SK-N-SH (cell line): ENCODE measurements around the gene UBTD1. TPM values are rescaled to one million over a fixed set of nuclear protein-coding genes. Genes with fewer than 3 reads are reported as not detected.
"Not testable (repeated sequence)": the region's sequence is repeated elsewhere in the genome, so short reads cannot be mapped to it uniquely, and the experiment has no call there.

Experiments used
- CTCF ChIA-PET: fragments of 300-600, 350-600 bp; formaldehyde crosslinking; extraction: SDS; loops from one replicate; lab custom pipeline; 2021; lab: Yijun Ruan, JAX
- POLR2A ChIA-PET: fragments of 350-600 bp; sonication (Branson Sonifier 250); formaldehyde crosslinking; extraction: SDS; loops from one replicate; lab custom pipeline; 2020; ENCODE audit warnings: antibody characterized with exemption, inconsistent platforms; lab: Yijun Ruan, JAX
- DNase-seq: peaks from one replicate; pipeline ENCODE4 v3.0.0; 2012
- H2AFZ ChIP-seq: fragments of 200-600 bp; sonication (generic); 2 replicates; pipeline ENCODE4 v1.8.1; 2016; ENCODE audit warnings: antibody characterized with exemption, mild to moderate bottlenecking, low read depth
- H3F3A ChIP-seq: fragments of 200-600 bp; sonication (generic); replicated peaks from 2 replicates; pipeline ENCODE3; 2016; ENCODE audit warnings: antibody characterized with exemption, mild to moderate bottlenecking; ENCODE audit not compliant: insufficient read depth
- H3K27ac ChIP-seq, 2 experiments: fragments of 200-500 bp in 1 of 2; fragments of 200-600 bp in 1 of 2; sonication (Bioruptor generic) in 1 of 2; sonication (generic), shearing (Covaris generic) in 1 of 2; 2 replicates each; pipeline versions ENCODE4 v1.5.1 to v1.6.1; 2014 to 2016; ENCODE audit warnings: low read depth in 2 of 2, inconsistent platforms in 1 of 2, low read length in 1 of 2, mild to moderate bottlenecking in 1 of 2, mixed read lengths in 1 of 2
- H3K27me3 ChIP-seq: fragments of 200-600 bp; sonication (generic), shearing (Covaris generic); 2 replicates; pipeline ENCODE4 v1.6.1; 2016; ENCODE audit warnings: mixed run types; ENCODE audit not compliant: insufficient read depth
- H3K36me3 ChIP-seq, 2 experiments: fragments of 200-500 bp in 1 of 2; fragments of 200-600 bp in 1 of 2; sonication (Bioruptor generic) in 1 of 2; sonication (generic) in 1 of 2; replicated peaks in 1 of 2; 2 replicates each; pipeline versions ENCODE3 to v1.5.1; 2014 to 2016; ENCODE audit warnings: low read length in 1 of 2, mild to moderate bottlenecking in 1 of 2; ENCODE audit not compliant: insufficient read depth in 2 of 2, control insufficient read depth in 1 of 2
- H3K4me1 ChIP-seq, 2 experiments: fragments of 200-500 bp in 1 of 2; fragments of 200-600 bp in 1 of 2; sonication (Bioruptor generic) in 1 of 2; sonication (generic), shearing (Covaris generic) in 1 of 2; 2 replicates each; pipeline versions ENCODE4 v1.5.1 to v1.6.1; 2014 to 2016; ENCODE audit warnings: low read depth in 1 of 2, low read length in 1 of 2, mixed run types in 1 of 2; ENCODE audit not compliant: insufficient read depth in 2 of 2, control insufficient read depth in 1 of 2
- H3K4me2 ChIP-seq: fragments of 200-600 bp; sonication (generic), shearing (Covaris generic); 2 replicates; pipeline ENCODE4 v1.6.1; 2017; ENCODE audit warnings: mixed run types
- H3K4me3 ChIP-seq, 2 experiments: fragments of 200-500 bp in 1 of 2; fragments of 200-600 bp in 1 of 2; sonication (Bioruptor generic) in 1 of 2; sonication (generic), shearing (Covaris generic) in 1 of 2; 2 replicates each; pipeline versions ENCODE4 v1.5.1 to v1.8.1; 2014 to 2016; ENCODE audit warnings: low read depth in 2 of 2, inconsistent platforms in 1 of 2, low read length in 1 of 2, mild to moderate bottlenecking in 1 of 2, mixed read lengths in 1 of 2, moderate library complexity in 1 of 2
- H3K79me2 ChIP-seq: fragments of 200-600 bp; sonication (generic); 2 replicates; pipeline ENCODE4 v1.8.1; 2017; ENCODE audit warnings: mild to moderate bottlenecking; ENCODE audit not compliant: insufficient read depth
- H3K9ac ChIP-seq: fragments of 200-600 bp; sonication (generic); 2 replicates; pipeline ENCODE4 v1.6.1; 2017; ENCODE audit warnings: mixed run types
- H3K9me2 ChIP-seq: fragments of 200-600 bp; sonication (generic); 2 replicates; pipeline ENCODE4 v1.6.1; 2017; ENCODE audit warnings: mixed run types
- H3K9me3 ChIP-seq: fragments of 200-600 bp; sonication (generic); 2 replicates; pipeline ENCODE4 v1.6.1; 2017; ENCODE audit warnings: mixed run types, mild to moderate bottlenecking, moderate library complexity
- H4K20me1 ChIP-seq: fragments of 200-600 bp; sonication (generic); 2 replicates; pipeline ENCODE4 v1.6.1; 2017; ENCODE audit warnings: mild to moderate bottlenecking, mixed run types; ENCODE audit not compliant: insufficient read depth
- CHD2 ChIP-seq: fragments of 150-350 bp; IDR thresholded peaks from 2 replicates; pipeline ENCODE4 v1.6.1; 2018; ENCODE audit warnings: low read length; ENCODE audit not compliant: partially characterized antibody
- ELF1 ChIP-seq: IDR thresholded peaks from 2 replicates; pipeline ENCODE4 v1.4.0; 2012
- EP300 ChIP-seq, 2 experiments: IDR thresholded peaks; 2 replicates each; pipeline versions ENCODE4 v1.4.0 to v1.6.1; 2012; ENCODE audit warnings: borderline replicate concordance in 1 of 2, low read depth in 1 of 2, low read length in 1 of 2
- FOSL2 ChIP-seq: IDR thresholded peaks from 2 replicates; pipeline ENCODE4 v1.4.0; 2012; ENCODE audit warnings: low read depth, mild to moderate bottlenecking, moderate library complexity, borderline replicate concordance
- FOXJ3 ChIP-seq: sonication (generic); formaldehyde crosslinking; IDR thresholded peaks from 2 replicates; pipeline ENCODE4 v1.5.1; 2020; ENCODE audit warnings: mild to moderate bottlenecking, missing genetic modification reagents
- GATA2 ChIP-seq: sonication (generic); formaldehyde crosslinking; IDR thresholded peaks from 2 replicates; pipeline ENCODE4 v1.5.0; 2020; ENCODE audit warnings: mild to moderate bottlenecking, missing genetic modification reagents
- JUND ChIP-seq: IDR thresholded peaks from 2 replicates; pipeline ENCODE4 v1.4.0; 2012
- MEF2A ChIP-seq: IDR thresholded peaks from 2 replicates; pipeline ENCODE4 v1.4.0; 2012; ENCODE audit warnings: low read depth, borderline replicate concordance
- MXI1 ChIP-seq: IDR thresholded peaks from 2 replicates; pipeline ENCODE4 v1.6.1; 2012; ENCODE audit warnings: mild to moderate bottlenecking, low read depth, low read length, improper control_type of control experiment
- POLR2AphosphoS5 ChIP-seq: IDR thresholded peaks from 2 replicates; pipeline ENCODE4 v1.6.1; 2012; ENCODE audit warnings: low read depth, low read length
- RAD21 ChIP-seq: IDR thresholded peaks from 2 replicates; pipeline ENCODE4 v1.6.1; 2012; ENCODE audit warnings: mild to moderate bottlenecking, low read length
- RCOR1 ChIP-seq: fragments of 150-350 bp; IDR thresholded peaks from 2 replicates; pipeline ENCODE4 v1.6.1; 2017; ENCODE audit warnings: antibody characterized with exemption, low read length
- SIN3A ChIP-seq: IDR thresholded peaks from 2 replicates; pipeline ENCODE4 v1.6.1; 2012; ENCODE audit warnings: low read depth, mild to moderate bottlenecking, low read length, moderate library complexity, borderline replicate concordance
- TAF1 ChIP-seq: IDR thresholded peaks from 2 replicates; pipeline ENCODE4 v1.6.1; 2012; ENCODE audit warnings: low read depth, mild to moderate bottlenecking, low read length, moderate library complexity, borderline replicate concordance
- TCF12 ChIP-seq: IDR thresholded peaks from 2 replicates; pipeline ENCODE4 v1.4.0; 2012
- TEAD4 ChIP-seq: IDR thresholded peaks from 2 replicates; pipeline ENCODE4 v1.4.0; 2012; ENCODE audit warnings: mild to moderate bottlenecking, borderline replicate concordance; ENCODE audit not compliant: insufficient read depth
- WGBS: methylation state at CpG from one replicate; pipeline ENCODE4 v1.1.6; 2017; ENCODE audit warnings: low lambda C conversion rate; 5-methylcytosine and 5-hydroxymethylcytosine counted together
- polyA plus RNA-seq, 3 experiments: library from polyadenylated mRNA; depleted of rRNA; stranded (reverse); fragments of >200 nt; gene quantifications; 2 replicates each; pipeline ENCODE4 v1.2.3, GENCODE V29; 2012
- TF ChIP-seq, protein P1 (sequence below): IDR thresholded peaks from 2 replicates; pipeline ENCODE4 v1.4.0; 2012; ENCODE audit warnings: low read depth, borderline replicate concordance
- TF ChIP-seq, protein P2 (sequence below): IDR thresholded peaks from 2 replicates; pipeline ENCODE4 v1.4.0; 2012; ENCODE audit warnings: low read depth, borderline replicate concordance
- TF ChIP-seq, protein P3 (sequence below): fragments of 150-350 bp; IDR thresholded peaks from 2 replicates; pipeline ENCODE4 v1.6.1; 2017; ENCODE audit warnings: antibody characterized with exemption, low read length, low read depth, borderline replicate concordance
- TF ChIP-seq, protein P4 (sequence below): IDR thresholded peaks from 2 replicates; pipeline ENCODE4 v1.4.0; 2012; ENCODE audit warnings: low read depth

Gene UBTD1
- polyA plus RNA-seq, 1 of the 3 experiments (the other 2 are of a cell fraction) = 38.8 TPM

DNA sequence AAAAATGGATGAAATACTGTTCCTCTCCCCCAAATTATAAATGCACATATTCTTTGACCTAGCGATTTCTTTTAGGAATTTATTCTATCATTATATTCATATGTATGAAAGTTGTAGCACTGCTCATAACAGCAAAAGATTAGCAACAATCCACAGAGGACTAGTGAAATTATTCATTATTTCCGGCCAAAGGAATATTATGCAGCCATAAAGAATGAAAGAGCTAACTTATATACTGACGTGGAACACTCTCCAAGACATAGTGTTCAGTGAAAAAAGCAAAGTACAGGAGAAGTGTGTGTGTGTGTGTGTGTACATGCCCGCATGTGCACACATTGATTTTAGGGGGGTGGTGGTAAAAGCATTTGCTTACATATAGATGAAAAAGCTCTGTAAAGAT is 23.8 kb upstream of the UBTD1 start:
- H3K79me2 ChIP-seq = peaks cover 10% of the 10 kb centered on the region; the same call in 1 of the 2 replicates
- H4K20me1 ChIP-seq = no peaks in the 10 kb centered on the region
- H3K27me3 ChIP-seq = no peaks in the 10 kb centered on the region
- no peaks in the 10 kb centered on the region for H3K9me2 ChIP-seq
- no peak overlapping the region for H3K4me3 ChIP-seq
- peaks cover 7% of the 10 kb centered on the region for H3F3A ChIP-seq
- POLR2A ChIA-PET = no interaction called here
- no peak for DNase-seq
- no peak overlapping the region for H2AFZ ChIP-seq
- CTCF ChIA-PET = interaction anchor here (0.5 to 4.2 kb wide), 6 partner anchors 8 to 134 kb away, joined by 3 to 24 read pairs (median 6); no protein-coding TSS in a partner anchor
- H3K4me1 ChIP-seq = no peaks in the 10 kb centered on the region; a peak in 1 of 4 replicates
- no peak for TF ChIP-seq POLR2AphosphoS5
- TF ChIP-seq RCOR1 = no peak
- no peak for TF ChIP-seq EP300 (IDR thresholded peaks at IDR 0.05; ENCODE audit: borderline replicate concordance in 1 of 2, low read depth in 1 of 2, low read length in 1 of 2)
- TF ChIP-seq MXI1 = no peak
- no peak for TF ChIP-seq JUND
- no peak for TF ChIP-seq ELF1
- TF ChIP-seq GATA2 (CRISPR knock-in tag) = no peak
- TF ChIP-seq TAF1 = no peak
- no peak for TF ChIP-seq RAD21
- no peak overlapping the region for H3K27ac ChIP-seq
- H3K4me2 ChIP-seq = no peak overlapping the region
- no peak overlapping the region for H3K9ac ChIP-seq
- no peaks in the 10 kb centered on the region for H3K9me3 ChIP-seq
- peaks cover 63 to 66% of the 10 kb centered on the region in 2 experiments for H3K36me3 ChIP-seq
- 98% methylated on average over 4 of the region's 4 CpGs for WGBS

DNA sequence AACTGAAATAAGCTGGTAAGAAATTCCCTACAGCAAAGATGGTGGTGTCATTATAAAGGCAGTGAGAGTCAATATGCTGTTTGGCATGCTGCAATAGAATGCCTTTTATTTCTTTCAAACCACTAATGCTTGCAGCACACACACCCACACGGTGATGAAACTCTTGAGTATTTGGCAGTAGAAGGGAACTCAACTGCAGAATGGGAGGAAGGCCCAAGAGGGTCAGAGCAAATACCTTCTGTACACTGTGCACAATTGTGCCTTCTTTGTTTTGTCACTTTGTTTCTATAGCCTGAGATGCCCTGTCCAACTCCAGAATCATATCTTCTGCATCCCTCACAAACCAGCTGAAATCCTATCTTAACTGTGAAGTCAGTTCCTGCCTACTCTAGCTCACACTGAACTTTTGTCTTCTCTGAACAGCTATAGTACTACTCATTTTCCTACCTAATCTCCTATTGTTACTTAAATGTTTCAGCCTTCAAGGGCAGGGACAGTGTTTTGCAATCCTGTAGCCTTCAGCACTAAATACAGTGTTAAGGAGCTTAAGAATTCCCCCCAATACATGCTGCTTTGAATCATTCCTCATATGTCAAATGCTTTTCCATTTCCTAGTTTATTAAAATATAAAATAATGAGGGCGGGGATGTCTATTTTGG is 22.7 kb upstream of the UBTD1 start:
- H3K36me3 ChIP-seq = peaks cover 64 to 66% of the 10 kb centered on the region in 2 experiments

DNA sequence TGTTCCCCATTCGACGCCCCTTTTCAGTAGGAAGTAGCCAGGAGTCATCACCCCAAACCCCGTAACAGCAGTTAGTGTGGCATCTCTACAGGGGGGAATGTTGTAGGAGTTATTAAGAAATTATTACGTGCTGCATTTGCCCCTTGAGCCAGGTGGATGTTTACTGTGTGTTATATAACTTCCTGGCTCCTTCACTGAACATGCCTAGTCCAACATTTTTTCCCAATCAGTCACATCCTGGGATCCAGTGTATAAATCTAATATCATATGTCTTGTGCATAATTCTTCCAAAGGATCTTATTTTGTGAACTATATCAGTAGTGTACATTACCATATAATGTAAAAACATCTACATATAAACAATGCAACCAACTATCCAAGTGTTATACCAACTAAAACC is 19.3 kb upstream of the UBTD1 start:
- H2AFZ ChIP-seq, H3K9me2 ChIP-seq, H3K4me3 ChIP-seq, H3F3A ChIP-seq, DNase-seq, POLR2A ChIA-PET, H3K4me2 ChIP-seq, H3K27ac ChIP-seq, CTCF ChIA-PET, H4K20me1 ChIP-seq, H3K4me1 ChIP-seq, H3K9ac ChIP-seq, H3K27me3 ChIP-seq, H3K9me3 ChIP-seq: not testable (repeated sequence)
- H3K79me2 ChIP-seq = peaks cover 40% of the 10 kb centered on the region
- WGBS = 91% methylated on average over 4 of the region's 4 CpGs
- H3K36me3 ChIP-seq = peaks cover 62 to 70% of the 10 kb centered on the region in 2 experiments

More for the DNA sequence above, 22.7 kb upstream of the UBTD1 start:
- no peaks in the 10 kb centered on the region for H4K20me1 ChIP-seq
- H3F3A ChIP-seq = peaks cover 7% of the 10 kb centered on the region
- TF ChIP-seq CHD2 = no peak
- TF ChIP-seq, protein P1, sequence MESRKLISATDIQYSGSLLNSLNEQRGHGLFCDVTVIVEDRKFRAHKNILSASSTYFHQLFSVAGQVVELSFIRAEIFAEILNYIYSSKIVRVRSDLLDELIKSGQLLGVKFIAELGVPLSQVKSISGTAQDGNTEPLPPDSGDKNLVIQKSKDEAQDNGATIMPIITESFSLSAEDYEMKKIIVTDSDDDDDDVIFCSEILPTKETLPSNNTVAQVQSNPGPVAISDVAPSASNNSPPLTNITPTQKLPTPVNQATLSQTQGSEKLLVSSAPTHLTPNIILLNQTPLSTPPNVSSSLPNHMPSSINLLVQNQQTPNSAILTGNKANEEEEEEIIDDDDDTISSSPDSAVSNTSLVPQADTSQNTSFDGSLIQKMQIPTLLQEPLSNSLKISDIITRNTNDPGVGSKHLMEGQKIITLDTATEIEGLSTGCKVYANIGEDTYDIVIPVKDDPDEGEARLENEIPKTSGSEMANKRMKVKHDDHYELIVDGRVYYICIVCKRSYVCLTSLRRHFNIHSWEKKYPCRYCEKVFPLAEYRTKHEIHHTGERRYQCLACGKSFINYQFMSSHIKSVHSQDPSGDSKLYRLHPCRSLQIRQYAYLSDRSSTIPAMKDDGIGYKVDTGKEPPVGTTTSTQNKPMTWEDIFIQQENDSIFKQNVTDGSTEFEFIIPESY = no peak
- TF ChIP-seq, protein P2, sequence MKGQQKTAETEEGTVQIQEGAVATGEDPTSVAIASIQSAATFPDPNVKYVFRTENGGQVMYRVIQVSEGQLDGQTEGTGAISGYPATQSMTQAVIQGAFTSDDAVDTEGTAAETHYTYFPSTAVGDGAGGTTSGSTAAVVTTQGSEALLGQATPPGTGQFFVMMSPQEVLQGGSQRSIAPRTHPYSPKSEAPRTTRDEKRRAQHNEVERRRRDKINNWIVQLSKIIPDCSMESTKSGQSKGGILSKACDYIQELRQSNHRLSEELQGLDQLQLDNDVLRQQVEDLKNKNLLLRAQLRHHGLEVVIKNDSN = no peak
- TF ChIP-seq TAF1 = no peak
- TF ChIP-seq, protein P3, sequence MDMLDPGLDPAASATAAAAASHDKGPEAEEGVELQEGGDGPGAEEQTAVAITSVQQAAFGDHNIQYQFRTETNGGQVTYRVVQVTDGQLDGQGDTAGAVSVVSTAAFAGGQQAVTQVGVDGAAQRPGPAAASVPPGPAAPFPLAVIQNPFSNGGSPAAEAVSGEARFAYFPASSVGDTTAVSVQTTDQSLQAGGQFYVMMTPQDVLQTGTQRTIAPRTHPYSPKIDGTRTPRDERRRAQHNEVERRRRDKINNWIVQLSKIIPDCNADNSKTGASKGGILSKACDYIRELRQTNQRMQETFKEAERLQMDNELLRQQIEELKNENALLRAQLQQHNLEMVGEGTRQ = no peak
- TF ChIP-seq SIN3A = no peak
- TF ChIP-seq JUND = no peak
- no peak for TF ChIP-seq RCOR1
- no peak for TF ChIP-seq TCF12
- TF ChIP-seq FOSL2 = no peak
- TF ChIP-seq TEAD4 = no peak
- no peak for TF ChIP-seq MEF2A
- TF ChIP-seq FOXJ3 (CRISPR knock-in tag) = no peak
- no peak for TF ChIP-seq POLR2AphosphoS5
- TF ChIP-seq, protein P4, sequence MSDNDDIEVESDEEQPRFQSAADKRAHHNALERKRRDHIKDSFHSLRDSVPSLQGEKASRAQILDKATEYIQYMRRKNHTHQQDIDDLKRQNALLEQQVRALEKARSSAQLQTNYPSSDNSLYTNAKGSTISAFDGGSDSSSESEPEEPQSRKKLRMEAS = no peak
- TF ChIP-seq, all 33 proteins: peak for 0
- DNase-seq = no peak
- Histone ChIP-seq H3K4me3 (no peak overlapping the region), H3K9me3 (no peaks in the 10 kb centered on the region), H3K27me3 (no peaks in the 10 kb centered on the region), H3K4me1 (no peaks in the 10 kb centered on the region; a peak in 1 of 4 replicates), H3K27ac (no peak overlapping the region), H3K79me2 (peaks cover 10% of the 10 kb centered on the region; the same call in 1 of the 2 replicates), H3K9me2 (no peaks in the 10 kb centered on the region), H3K4me2 (no peak overlapping the region), H2AFZ (no peak overlapping the region), H3K9ac (no peak overlapping the region)
- ChIA-PET CTCF (interaction anchor here (1.1 to 4.2 kb wide), 5 partner anchors 9 to 133 kb away, joined by 3 to 24 read pairs (median 7); no protein-coding TSS in a partner anchor), POLR2A (no interaction called here)
- 92% methylated on average over 2 of the region's 2 CpGs for WGBS
